ENCODE results near the gene UCN2.

The UCN2 gene

GRCh38 chr3:48572517-48572916 is 8.9 kb upstream of the UCN2 start:
- Histone ChIP-seq H3K4me3 (ENCODE audit: low read length) (no peak overlapping the region), H3K27me3 (ENCODE audit: control insufficient read depth, low read length) (no peaks in the 10 kb centered on the region), H3K4me2 (ENCODE audit: low read length) (no peak overlapping the region), H3K9me3 (ENCODE audit: control insufficient read depth, insufficient read depth, low read length) (no peaks in the 10 kb centered on the region), H3K36me3 (ENCODE audit: control insufficient read depth, low read length) (no peaks in the 10 kb centered on the region), H3F3A (ENCODE audit: control insufficient read depth, insufficient read depth) (no peaks in the 10 kb centered on the region), H3K27ac (ENCODE audit: low read depth, low read length) (no peak overlapping the region), H4K20me1 (ENCODE audit: control insufficient read depth, insufficient read depth, low read depth, low read length) (no peaks in the 10 kb centered on the region), H3K79me2 (ENCODE audit: control insufficient read depth, low read length) (no peaks in the 10 kb centered on the region), H3K9me2 (replicated peaks; ENCODE audit: control insufficient read depth, low read length) (no peaks in the 10 kb centered on the region), H3K4me1 (ENCODE audit: control insufficient read depth, low read length) (no peaks in the 10 kb centered on the region)
- TF ChIP-seq EZH2phosphoT487 (IDR thresholded peaks at IDR 0.05; ENCODE audit: borderline replicate concordance, low read length) (no peak), CTCF (IDR thresholded peaks at IDR 0.05; ENCODE audit: low read depth, low read length, poor library complexity, severe bottlenecking) (no peak)

GRCh38 chr3:48571938-48572337 is 8.4 kb upstream of the UCN2 start:
- no peaks in the 10 kb centered on the region for H3F3A ChIP-seq (ENCODE audit: control insufficient read depth, insufficient read depth)
- H3K79me2 ChIP-seq (ENCODE audit: control insufficient read depth, low read length) = no peaks in the 10 kb centered on the region
- no peaks in the 10 kb centered on the region for H3K4me1 ChIP-seq (ENCODE audit: control insufficient read depth, low read length)
- H3K9me3 ChIP-seq (ENCODE audit: control insufficient read depth, insufficient read depth, low read length) = no peaks in the 10 kb centered on the region
- H3K36me3 ChIP-seq (ENCODE audit: control insufficient read depth, low read length) = no peaks in the 10 kb centered on the region
- H3K27me3 ChIP-seq (ENCODE audit: control insufficient read depth, low read length) = no peaks in the 10 kb centered on the region
- H3K9me2 ChIP-seq (replicated peaks; ENCODE audit: control insufficient read depth, low read length) = no peaks in the 10 kb centered on the region
- H3K4me2 ChIP-seq (ENCODE audit: low read length) = no peak overlapping the region
- TF ChIP-seq CTCF (IDR thresholded peaks at IDR 0.05; ENCODE audit: low read depth, low read length, poor library complexity, severe bottlenecking) = no peak
- TF ChIP-seq EZH2phosphoT487 (IDR thresholded peaks at IDR 0.05; ENCODE audit: borderline replicate concordance, low read length) = no peak
- H3K27ac ChIP-seq (ENCODE audit: low read depth, low read length) = no peak overlapping the region
- no peaks in the 10 kb centered on the region for H4K20me1 ChIP-seq (ENCODE audit: control insufficient read depth, insufficient read depth, low read depth, low read length)
- no peak overlapping the region for H3K4me3 ChIP-seq (ENCODE audit: low read length)

- H4K20me1 ChIP-seq (ENCODE audit: control insufficient read depth, insufficient read depth, low read depth, low read length) = no peaks in the 10 kb centered on the region
- H3K4me3 ChIP-seq (ENCODE audit: low read length) = no peak overlapping the region
- H3K79me2 ChIP-seq (ENCODE audit: control insufficient read depth, low read length) = no peaks in the 10 kb centered on the region
- H3K27ac ChIP-seq (ENCODE audit: low read depth, low read length) = no peak overlapping the region
- H3K4me2 ChIP-seq (ENCODE audit: low read length) = no peak overlapping the region
- H3K4me1 ChIP-seq (ENCODE audit: control insufficient read depth, low read length) = no peaks in the 10 kb centered on the region
- no peaks in the 10 kb centered on the region for H3K9me2 ChIP-seq (replicated peaks; ENCODE audit: control insufficient read depth, low read length)
- no peak for TF ChIP-seq CTCF (IDR thresholded peaks at IDR 0.05; ENCODE audit: low read depth, low read length, poor library complexity, severe bottlenecking)
- TF ChIP-seq EZH2phosphoT487 (IDR thresholded peaks at IDR 0.05; ENCODE audit: borderline replicate concordance, low read length) = no peak
- H3K9me3 ChIP-seq (ENCODE audit: control insufficient read depth, insufficient read depth, low read length) = no peaks in the 10 kb centered on the region
- H3F3A ChIP-seq (ENCODE audit: control insufficient read depth, insufficient read depth) = no peaks in the 10 kb centered on the region
- no peaks in the 10 kb centered on the region for H3K36me3 ChIP-seq (ENCODE audit: control insufficient read depth, low read length)
- no peaks in the 10 kb centered on the region for H3K27me3 ChIP-seq (ENCODE audit: control insufficient read depth, low read length)
Observed at GRCh38 chr3:48569808-48570450, 6.3 kb upstream of the UCN2 start.
